C4-2B (cell line): Measurements from ENCODE around the gene SLC23A2.
"Not testable (repeated sequence)": the region's sequence is repeated elsewhere in the genome, so short reads cannot be mapped to it uniquely, and the experiment has no call there.

ENCODE experiments used
- ZFX ChIP-seq: fragments of 450-650 bp; IDR thresholded peaks from 2 replicates; pipeline ENCODE4 v1.6.1; 2017
- TF ChIP-seq, protein P1 (sequence below): fragments of 450-650 bp; conservative IDR thresholded peaks from 2 replicates; pipeline ENCODE4 v1.5.1; 2017; ENCODE audit warnings: mild to moderate bottlenecking

DNA sequence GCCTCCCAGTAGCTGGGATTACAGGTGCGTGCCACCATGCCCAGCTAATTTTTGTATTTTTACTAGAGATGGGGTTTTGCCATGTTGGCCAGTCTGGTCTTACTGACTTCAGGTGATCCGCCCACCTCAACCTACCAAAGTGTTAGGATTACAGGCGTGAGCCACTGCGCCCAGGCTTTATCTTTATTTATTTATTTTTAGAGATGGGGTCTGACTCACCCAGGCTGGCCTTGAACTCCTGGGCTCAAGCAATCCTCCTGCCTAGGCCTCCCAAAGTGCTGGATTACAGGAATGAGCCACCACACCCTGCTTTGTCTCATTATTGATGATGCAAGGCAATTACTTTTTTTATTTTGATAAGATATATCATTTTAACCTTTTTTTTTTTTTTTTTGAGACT, 21.9 kb upstream of the SLC23A2 start:
- TF ChIP-seq, protein P1, sequence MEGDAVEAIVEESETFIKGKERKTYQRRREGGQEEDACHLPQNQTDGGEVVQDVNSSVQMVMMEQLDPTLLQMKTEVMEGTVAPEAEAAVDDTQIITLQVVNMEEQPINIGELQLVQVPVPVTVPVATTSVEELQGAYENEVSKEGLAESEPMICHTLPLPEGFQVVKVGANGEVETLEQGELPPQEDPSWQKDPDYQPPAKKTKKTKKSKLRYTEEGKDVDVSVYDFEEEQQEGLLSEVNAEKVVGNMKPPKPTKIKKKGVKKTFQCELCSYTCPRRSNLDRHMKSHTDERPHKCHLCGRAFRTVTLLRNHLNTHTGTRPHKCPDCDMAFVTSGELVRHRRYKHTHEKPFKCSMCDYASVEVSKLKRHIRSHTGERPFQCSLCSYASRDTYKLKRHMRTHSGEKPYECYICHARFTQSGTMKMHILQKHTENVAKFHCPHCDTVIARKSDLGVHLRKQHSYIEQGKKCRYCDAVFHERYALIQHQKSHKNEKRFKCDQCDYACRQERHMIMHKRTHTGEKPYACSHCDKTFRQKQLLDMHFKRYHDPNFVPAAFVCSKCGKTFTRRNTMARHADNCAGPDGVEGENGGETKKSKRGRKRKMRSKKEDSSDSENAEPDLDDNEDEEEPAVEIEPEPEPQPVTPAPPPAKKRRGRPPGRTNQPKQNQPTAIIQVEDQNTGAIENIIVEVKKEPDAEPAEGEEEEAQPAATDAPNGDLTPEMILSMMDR: not testable (repeated sequence)
- not testable (repeated sequence) for TF ChIP-seq ZFX
